Measurements from ENCODE around the gene GUCY2C.
"Not testable (repeated sequence)": the region's sequence is repeated elsewhere in the genome, so short reads cannot be mapped to it uniquely, and the experiment has no call there.

The GUCY2C gene

GRCh38 chr12:14696265-14696741 lies at the start of gene GUCY2C:
TSS of gene GUCY2C (minus strand) at chr12:14696599. CDS start at chr12:14696448, 151 bp downstream.
- DNase-seq (ENCODE audit: low read depth), result no peak

- DNase-seq (ENCODE audit: low read depth), result no peak
Measured at GRCh38 chr12:14743061-14743460, 46.7 kb upstream of the GUCY2C start.

- DNase-seq (ENCODE audit: low read depth), result no peak
Measured at GRCh38 chr12:14741942-14742341, 45.5 kb upstream of the GUCY2C start.

GRCh38 chr12:14741153-14741552 lies 44.8 kb upstream of the GUCY2C start:
- DNase-seq (ENCODE audit: low read depth), result no peak

- not testable (repeated sequence) for DNase-seq (ENCODE audit: low read depth)
Measured at GRCh38 chr12:14736441-14736840, 40.0 kb upstream of the GUCY2C start.

GRCh38 chr12:14731821-14732220 lies 35.4 kb upstream of the GUCY2C start:
- no peak for DNase-seq (ENCODE audit: low read depth)

- no peak for DNase-seq (ENCODE audit: low read depth)
Measured at GRCh38 chr12:14729586-14729985, 33.2 kb upstream of the GUCY2C start.

GRCh38 chr12:14723763-14724162 lies 27.4 kb upstream of the GUCY2C start:
- peak; percentile 11 for DNase-seq (ENCODE audit: low read depth)

GRCh38 chr12:14716848-14717444 lies 20.5 kb upstream of the GUCY2C start:
- peak; percentile 6 for DNase-seq (ENCODE audit: low read depth)

GRCh38 chr12:14714437-14714836 lies 18.0 kb upstream of the GUCY2C start:
- DNase-seq (ENCODE audit: low read depth), result no peak

GRCh38 chr12:14710632-14711320 lies 14.4 kb upstream of the GUCY2C start:
- DNase-seq (ENCODE audit: low read depth), result no peak

GRCh38 chr12:14701809-14702568 lies 5.6 kb upstream of the GUCY2C start:
- DNase-seq (ENCODE audit: low read depth), result no peak

GRCh38 chr12:14700935-14701334 lies 4.5 kb upstream of the GUCY2C start:
- no peak for DNase-seq (ENCODE audit: low read depth)

- DNase-seq (ENCODE audit: low read depth), result no peak
Measured at GRCh38 chr12:14699923-14700322, 3.5 kb upstream of the GUCY2C start.

GRCh38 chr12:14698555-14698954 lies 2.2 kb upstream of the GUCY2C start:
- DNase-seq (ENCODE audit: low read depth), result no peak

- no peak for DNase-seq (ENCODE audit: low read depth)
Measured at GRCh38 chr12:14695715-14696141, 671 bp downstream of the GUCY2C start.

- no peak for DNase-seq (ENCODE audit: low read depth)
Measured at GRCh38 chr12:14694970-14695369, 1.4 kb downstream of the GUCY2C start.

GRCh38 chr12:14694145-14694714 lies 2.2 kb downstream of the GUCY2C start:
- no peak for DNase-seq (ENCODE audit: low read depth)

GRCh38 chr12:14693116-14693515 lies 3.3 kb downstream of the GUCY2C start:
- DNase-seq (ENCODE audit: low read depth), result no peak

GRCh38 chr12:14691560-14691959 lies 4.8 kb downstream of the GUCY2C start:
- no peak for DNase-seq (ENCODE audit: low read depth)

- DNase-seq (ENCODE audit: low read depth), result no peak
Measured at GRCh38 chr12:14689996-14690395, 6.4 kb downstream of the GUCY2C start.

GRCh38 chr12:14689144-14689543 lies 7.3 kb downstream of the GUCY2C start:
- no peak for DNase-seq (ENCODE audit: low read depth)

GRCh38 chr12:14682231-14682630 lies 14.2 kb downstream of the GUCY2C start:
- DNase-seq (ENCODE audit: low read depth), result not testable (repeated sequence)

Data from stromal cell of bone marrow (primary cell).